ENCODE measurements around the gene FBXL12. TPM values are rescaled to one million over a fixed set of nuclear protein-coding genes. Genes with fewer than 3 reads are reported as not detected.
"Not testable (repeated sequence)": the region's sequence is repeated elsewhere in the genome, so short reads cannot be mapped to it uniquely, and the experiment has no call there.

The FBXL12 gene
- total RNA-seq, 1 experiment from 2014 or later, result 13.9 TPM

GRCh38 chr19:9839415-9839814, 20.5 kb upstream of the FBXL12 start:
- DNase-seq (ENCODE audit: low read depth), result no peak

- no peak for DNase-seq (ENCODE audit: low read depth)
These were observed 19.4 kb upstream of the FBXL12 start for GRCh38 chr19:9838324-9838723.

- DNase-seq (ENCODE audit: low read depth), result no peak
These were observed 17.1 kb upstream of the FBXL12 start for GRCh38 chr19:9836021-9836420.

GRCh38 chr19:9835507-9835949, 16.6 kb upstream of the FBXL12 start:
- no peak for DNase-seq (ENCODE audit: low read depth)

- peak; percentile 99 for DNase-seq (ENCODE audit: low read depth)
These were observed 16.0 kb upstream of the FBXL12 start, which contains the start of gene PIN1 for GRCh38 chr19:9834726-9835506. Gene PIN1, plus strand, starts transcription at chr19:9835318. Its CDS starts 27 bp downstream, at chr19:9835345.

GRCh38 chr19:9834307-9834725, 15.4 kb upstream of the FBXL12 start:
- no peak for DNase-seq (ENCODE audit: low read depth)

GRCh38 chr19:9828551-9829063, 9.7 kb upstream of the FBXL12 start:
- no peak for DNase-seq (ENCODE audit: low read depth)

GRCh38 chr19:9827289-9828238, 8.7 kb upstream of the FBXL12 start, which contains the start of gene UBL5:
Gene UBL5, plus strand, starts transcription at chr19:9827918. Its CDS starts 420 bp downstream, at chr19:9828338.
- peak; percentile 91 for DNase-seq (ENCODE audit: low read depth)

- DNase-seq (ENCODE audit: low read depth), result no peak
These were observed 4.9 kb upstream of the FBXL12 start for GRCh38 chr19:9823816-9824215.

GRCh38 chr19:9820034-9820433, 1.2 kb upstream of the FBXL12 start:
- not testable (repeated sequence) for DNase-seq (ENCODE audit: low read depth)

GRCh38 chr19:9819596-9819909, 674 bp upstream of the FBXL12 start:
- no peak for DNase-seq (ENCODE audit: low read depth)

GRCh38 chr19:9818175-9818733, 625 bp downstream of the FBXL12 start:
- no peak for DNase-seq (ENCODE audit: low read depth)

- no peak for DNase-seq (ENCODE audit: low read depth)
These were observed 7.7 kb downstream of the FBXL12 start for GRCh38 chr19:9811139-9811538.

GRCh38 chr19:9808855-9809824, 9.7 kb downstream of the FBXL12 start:
- no peak for DNase-seq (ENCODE audit: low read depth)

GRCh38 chr19:9806803-9807202, 12.1 kb downstream of the FBXL12 start:
- no peak for DNase-seq (ENCODE audit: low read depth)

- DNase-seq (ENCODE audit: low read depth), result no peak
These were observed 16.9 kb downstream of the FBXL12 start for GRCh38 chr19:9801976-9802375.

- DNase-seq (ENCODE audit: low read depth), result no peak
These were observed 19.7 kb downstream of the FBXL12 start for GRCh38 chr19:9799162-9799561.

- DNase-seq (ENCODE audit: low read depth), result no peak
These were observed 21.0 kb downstream of the FBXL12 start for GRCh38 chr19:9797871-9798270.

GRCh38 chr19:9796113-9796773, 22.6 kb downstream of the FBXL12 start:
- DNase-seq (ENCODE audit: low read depth), result peak; percentile 83

GRCh38 chr19:9793071-9793591, 25.7 kb downstream of the FBXL12 start:
- DNase-seq (ENCODE audit: low read depth), result no peak

All from Daoy (cell line).